GM10266 (cell line): ENCODE data around the gene MOB3B.

Source experiments
- DNase-seq: peaks from one replicate; pipeline ENCODE4 v3.0.0; 2012; ENCODE audit errors: extremely low spot score
- CTCF ChIP-seq: IDR thresholded peaks from 2 replicates; pipeline ENCODE4 v1.5.1; 2012; ENCODE audit warnings: mild to moderate bottlenecking, low read depth; ENCODE audit not compliant: control insufficient read depth, insufficient read depth; ENCODE audit errors: missing control alignments

The MOB3B gene

DNA sequence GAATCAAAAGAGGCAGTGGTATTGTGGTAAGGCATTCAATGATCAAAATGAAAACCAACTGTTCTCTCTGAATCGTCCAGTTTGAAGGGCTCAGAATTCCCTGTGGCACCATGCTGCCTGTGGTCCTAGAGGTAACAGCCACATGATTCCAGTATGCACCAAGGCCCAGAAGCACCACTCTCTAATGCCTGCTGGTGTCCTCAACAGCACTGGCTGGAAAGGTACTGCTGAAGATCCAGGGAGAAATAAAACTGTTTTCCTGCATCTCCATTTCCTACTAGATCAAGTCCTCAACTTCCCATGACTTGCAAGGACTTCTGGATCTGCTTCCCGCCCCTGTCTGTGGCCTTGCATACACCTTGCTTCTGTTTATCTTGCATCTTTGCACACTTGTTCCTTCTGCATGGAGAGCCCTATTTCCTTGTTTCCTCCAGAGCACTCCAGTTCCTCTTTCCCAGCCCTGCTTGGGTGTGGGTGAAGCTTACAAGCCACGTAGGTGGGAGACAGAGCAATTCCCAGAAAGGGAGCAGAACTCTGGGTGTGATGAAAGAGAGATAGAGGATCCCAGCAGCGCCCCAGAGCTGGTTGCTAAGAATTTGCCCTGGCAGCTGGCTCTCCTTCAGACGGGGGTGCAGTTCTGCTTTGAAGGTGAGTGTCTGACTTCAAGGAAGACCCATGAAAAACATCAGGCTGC is 191.6 kb downstream of the MOB3B start:
- TF ChIP-seq CTCF, result no peak
- no peak for DNase-seq

DNA sequence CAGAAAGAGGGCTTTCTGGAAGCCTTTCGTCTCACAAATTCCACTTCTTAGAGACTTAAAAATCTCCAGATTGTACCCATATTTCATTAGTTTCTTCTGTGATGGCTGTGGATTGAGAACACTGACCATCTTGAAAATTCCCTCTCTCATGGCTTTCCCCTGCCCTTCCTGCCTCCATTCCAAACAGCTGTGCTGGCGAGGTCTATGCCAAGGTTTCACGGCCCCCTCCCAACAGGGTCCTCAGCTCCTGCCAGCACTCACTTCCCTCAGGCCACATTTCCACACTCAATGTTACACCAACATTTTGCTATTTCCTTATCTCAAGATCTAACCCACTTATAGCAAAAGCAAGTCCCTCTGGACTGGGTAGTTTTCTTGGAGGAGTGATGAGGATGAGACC is 192.4 kb downstream of the MOB3B start:
- no peak for TF ChIP-seq CTCF
- no peak for DNase-seq

DNA sequence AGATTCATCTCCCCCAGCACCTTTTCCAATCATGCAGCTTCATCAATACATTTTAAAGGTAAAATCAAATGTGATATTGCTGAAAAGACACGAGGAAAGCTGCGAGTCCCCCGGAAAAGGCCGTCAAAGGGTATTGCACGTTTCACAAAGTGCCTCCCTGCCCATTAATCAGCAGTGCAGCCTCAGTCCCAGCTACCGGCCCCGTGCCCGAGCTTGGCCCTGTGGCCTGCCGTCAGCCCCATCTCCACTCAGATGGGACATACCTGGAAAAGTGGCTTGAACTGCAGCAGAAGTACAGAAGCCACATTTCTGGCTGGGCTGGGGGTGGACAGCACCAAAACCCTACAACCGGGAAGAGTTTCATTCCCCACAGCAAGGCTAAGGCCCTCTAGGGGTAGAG is 192.8 kb downstream of the MOB3B start:
- no peak for DNase-seq
- no peak for TF ChIP-seq CTCF

DNA sequence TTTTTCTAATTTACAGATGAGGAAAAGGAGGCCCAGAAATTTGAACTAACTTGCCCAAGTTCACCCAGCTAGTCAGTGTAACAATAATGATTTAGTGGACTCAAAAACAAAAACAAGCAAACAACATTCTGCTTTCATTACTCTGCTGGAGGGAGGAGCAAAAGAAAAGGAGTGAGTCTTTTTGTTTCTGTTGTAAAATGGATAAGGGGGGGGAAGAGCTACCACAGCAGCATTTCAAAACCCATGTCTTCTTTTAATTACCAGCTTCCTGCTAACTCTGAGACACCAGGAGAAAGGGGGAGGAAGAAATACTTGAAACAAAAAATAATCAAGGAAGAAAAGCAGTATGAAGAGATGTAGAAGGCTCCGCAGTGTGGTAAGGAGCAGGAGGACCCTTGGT is 193.5 kb downstream of the MOB3B start:
- TF ChIP-seq CTCF, result no peak
- no peak for DNase-seq

GRCh38 chr9:27335075-27335474 is 194.5 kb downstream of the MOB3B start:
- no peak for TF ChIP-seq CTCF
- no peak for DNase-seq

DNA sequence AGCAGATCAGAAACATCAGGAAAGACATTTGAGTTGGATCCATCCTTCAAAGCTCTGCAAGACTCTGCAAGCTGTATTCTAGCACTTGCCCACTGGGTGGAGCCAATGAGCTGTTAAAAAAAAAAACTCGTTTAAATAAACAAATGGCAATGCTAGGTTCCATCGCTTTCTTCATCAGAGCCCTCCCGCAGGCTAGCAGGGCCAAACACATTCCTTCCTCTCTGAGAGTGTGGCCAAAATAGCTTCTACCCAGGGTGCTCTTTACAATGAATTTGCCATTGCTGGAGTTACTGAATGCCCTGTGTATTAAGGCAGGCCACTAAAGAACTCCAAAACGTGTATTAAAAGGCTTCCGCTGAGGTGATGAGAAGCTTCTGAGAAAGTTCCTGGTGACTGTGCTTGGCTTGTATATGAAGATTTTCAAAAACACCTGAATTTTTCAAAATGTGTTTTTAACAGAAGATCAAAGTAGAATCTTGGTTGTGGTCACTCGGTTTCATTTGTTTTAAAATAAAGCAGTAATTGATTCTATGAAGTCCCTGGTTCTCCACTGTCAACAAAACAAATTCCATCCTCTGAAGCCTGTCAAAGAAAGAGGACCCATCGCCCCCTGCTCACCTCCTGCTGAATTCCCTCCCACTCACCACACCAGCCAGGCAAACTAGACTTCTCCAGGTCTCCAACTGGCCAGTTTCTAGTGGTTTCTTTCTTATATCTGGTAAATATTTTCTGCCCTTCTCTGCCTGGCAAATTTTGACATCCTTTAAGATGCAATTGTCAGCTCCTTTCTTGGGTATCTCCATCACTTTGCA is 196.2 kb downstream of the MOB3B start:
- peak; percentile 70 for DNase-seq
- TF ChIP-seq CTCF, result peak; percentile 75

DNA sequence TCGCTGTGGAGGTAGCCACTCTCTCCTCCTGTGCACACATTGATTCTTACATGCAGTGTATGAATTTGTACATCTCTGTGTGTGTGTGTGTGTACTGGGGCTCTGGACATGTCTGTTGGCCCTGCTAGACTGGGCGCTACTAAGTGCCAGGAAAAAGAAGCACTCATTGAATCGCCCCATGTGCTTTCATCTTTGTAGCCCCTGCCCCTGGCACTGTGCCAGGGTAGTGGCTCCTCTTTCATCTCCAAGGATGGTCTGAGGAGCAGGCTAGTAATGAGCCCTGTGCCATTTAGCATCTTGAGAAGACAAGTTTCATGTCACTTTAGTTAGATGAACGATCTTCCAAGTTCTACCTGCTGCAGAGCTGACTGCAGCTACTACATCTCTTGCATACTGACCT is 198.2 kb downstream of the MOB3B start:
- no peak for TF ChIP-seq CTCF
- DNase-seq, result no peak
